ENCODE data around the gene HTRA2.

Gene HTRA2

DNA sequence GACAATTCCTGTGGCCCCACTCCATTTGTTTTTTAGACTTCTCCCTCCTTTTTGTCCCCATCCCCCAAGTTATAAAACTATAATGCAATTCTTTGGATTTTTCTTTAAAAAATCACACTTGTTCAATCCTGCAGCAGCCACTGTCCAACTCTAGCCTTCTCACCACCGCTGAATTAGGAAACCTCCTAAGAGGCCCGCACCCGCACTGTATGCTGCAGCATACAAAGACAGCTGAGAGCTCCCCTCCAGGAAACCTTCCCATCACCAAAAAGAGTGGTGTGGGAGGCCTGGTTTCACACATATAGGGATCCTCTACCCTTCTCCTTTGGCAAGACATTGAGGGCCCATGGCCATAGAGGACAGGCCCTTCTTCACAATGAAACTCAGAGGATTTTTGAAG is 25.1 kb upstream of the HTRA2 start:
- ATAC-seq, result no peak
- TF ChIP-seq ZFP30 (CRISPR knock-in tag; IDR thresholded peaks at IDR 0.05) (no peak), TCF4 (CRISPR knock-in tag; IDR thresholded peaks at IDR 0.05; ENCODE audit: borderline replicate concordance) (no peak), ISL1 (CRISPR knock-in tag; IDR thresholded peaks at IDR 0.05) (no peak), ZFP3 (CRISPR knock-in tag; IDR thresholded peaks at IDR 0.05) (no peak), ESRRG (CRISPR knock-in tag; IDR thresholded peaks at IDR 0.05) (no peak), ZNF565 (CRISPR knock-in tag; conservative IDR thresholded peaks at IDR 0.05; ENCODE audit: low read depth) (no peak)

DNA sequence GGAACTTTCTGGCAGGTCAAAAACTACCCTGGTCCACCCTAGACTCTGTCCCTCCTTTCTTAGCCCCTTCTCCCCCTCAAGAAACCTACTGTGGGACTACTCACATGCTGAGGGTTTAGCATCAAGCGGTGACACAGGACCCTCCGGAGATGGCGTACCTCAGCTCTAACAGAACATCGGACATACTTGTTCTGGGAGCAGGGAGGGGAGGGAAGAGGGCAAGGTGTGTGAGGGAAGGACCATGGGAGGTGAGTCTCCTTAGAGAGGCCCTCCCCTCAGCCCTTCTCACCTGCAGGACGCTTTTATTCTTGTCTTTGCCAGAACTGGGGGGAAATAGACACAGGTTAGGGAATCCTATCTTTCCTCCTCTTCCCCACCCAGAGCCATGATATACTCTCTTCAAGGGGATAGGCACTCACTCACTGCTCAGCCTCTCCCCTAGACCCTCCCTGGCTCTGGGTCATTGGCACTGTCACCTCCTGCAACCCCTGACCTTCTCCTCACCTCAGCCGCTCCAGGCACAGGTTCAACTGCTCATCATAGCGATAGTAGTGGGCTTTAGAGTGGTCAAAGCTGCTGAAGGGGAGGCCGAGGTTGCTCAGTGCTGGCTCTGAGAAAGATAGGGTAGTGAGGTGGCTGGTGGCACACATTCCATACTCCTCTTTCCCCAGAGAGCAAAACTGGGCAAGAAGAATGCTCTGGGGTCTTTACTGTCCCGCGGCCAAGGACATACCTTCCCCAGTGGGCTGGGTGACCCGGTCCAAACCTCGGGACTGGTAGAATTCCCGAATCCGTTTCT is 24.1 kb upstream of the HTRA2 start:
- ATAC-seq, result no peak
- no peak for TF ChIP-seq SNAI2 (CRISPR knock-in tag; IDR thresholded peaks at IDR 0.05)
- no peak for TF ChIP-seq GLIS3 (CRISPR knock-in tag; IDR thresholded peaks at IDR 0.05)
- no peak for TF ChIP-seq ZC3H10 (CRISPR knock-in tag; IDR thresholded peaks at IDR 0.05)
- no peak for TF ChIP-seq ZNF565 (CRISPR knock-in tag; conservative IDR thresholded peaks at IDR 0.05; ENCODE audit: low read depth)
- no peak for TF ChIP-seq ZFP30 (CRISPR knock-in tag; IDR thresholded peaks at IDR 0.05)
- TF ChIP-seq RARB (CRISPR knock-in tag; IDR thresholded peaks at IDR 0.05), result no peak
- TF ChIP-seq ZFP3 (CRISPR knock-in tag; IDR thresholded peaks at IDR 0.05), result no peak
- TF ChIP-seq ESRRG (CRISPR knock-in tag; IDR thresholded peaks at IDR 0.05), result no peak
- TF ChIP-seq, protein P1, sequence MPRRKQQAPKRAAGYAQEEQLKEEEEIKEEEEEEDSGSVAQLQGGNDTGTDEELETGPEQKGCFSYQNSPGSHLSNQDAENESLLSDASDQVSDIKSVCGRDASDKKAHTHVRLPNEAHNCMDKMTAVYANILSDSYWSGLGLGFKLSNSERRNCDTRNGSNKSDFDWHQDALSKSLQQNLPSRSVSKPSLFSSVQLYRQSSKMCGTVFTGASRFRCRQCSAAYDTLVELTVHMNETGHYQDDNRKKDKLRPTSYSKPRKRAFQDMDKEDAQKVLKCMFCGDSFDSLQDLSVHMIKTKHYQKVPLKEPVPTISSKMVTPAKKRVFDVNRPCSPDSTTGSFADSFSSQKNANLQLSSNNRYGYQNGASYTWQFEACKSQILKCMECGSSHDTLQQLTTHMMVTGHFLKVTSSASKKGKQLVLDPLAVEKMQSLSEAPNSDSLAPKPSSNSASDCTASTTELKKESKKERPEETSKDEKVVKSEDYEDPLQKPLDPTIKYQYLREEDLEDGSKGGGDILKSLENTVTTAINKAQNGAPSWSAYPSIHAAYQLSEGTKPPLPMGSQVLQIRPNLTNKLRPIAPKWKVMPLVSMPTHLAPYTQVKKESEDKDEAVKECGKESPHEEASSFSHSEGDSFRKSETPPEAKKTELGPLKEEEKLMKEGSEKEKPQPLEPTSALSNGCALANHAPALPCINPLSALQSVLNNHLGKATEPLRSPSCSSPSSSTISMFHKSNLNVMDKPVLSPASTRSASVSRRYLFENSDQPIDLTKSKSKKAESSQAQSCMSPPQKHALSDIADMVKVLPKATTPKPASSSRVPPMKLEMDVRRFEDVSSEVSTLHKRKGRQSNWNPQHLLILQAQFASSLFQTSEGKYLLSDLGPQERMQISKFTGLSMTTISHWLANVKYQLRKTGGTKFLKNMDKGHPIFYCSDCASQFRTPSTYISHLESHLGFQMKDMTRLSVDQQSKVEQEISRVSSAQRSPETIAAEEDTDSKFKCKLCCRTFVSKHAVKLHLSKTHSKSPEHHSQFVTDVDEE (CRISPR knock-in tag; IDR thresholded peaks at IDR 0.05), result no peak
- TF ChIP-seq PPARA (CRISPR knock-in tag; IDR thresholded peaks at IDR 0.05; ENCODE audit: borderline replicate concordance), result no peak
- TF ChIP-seq, protein P2, sequence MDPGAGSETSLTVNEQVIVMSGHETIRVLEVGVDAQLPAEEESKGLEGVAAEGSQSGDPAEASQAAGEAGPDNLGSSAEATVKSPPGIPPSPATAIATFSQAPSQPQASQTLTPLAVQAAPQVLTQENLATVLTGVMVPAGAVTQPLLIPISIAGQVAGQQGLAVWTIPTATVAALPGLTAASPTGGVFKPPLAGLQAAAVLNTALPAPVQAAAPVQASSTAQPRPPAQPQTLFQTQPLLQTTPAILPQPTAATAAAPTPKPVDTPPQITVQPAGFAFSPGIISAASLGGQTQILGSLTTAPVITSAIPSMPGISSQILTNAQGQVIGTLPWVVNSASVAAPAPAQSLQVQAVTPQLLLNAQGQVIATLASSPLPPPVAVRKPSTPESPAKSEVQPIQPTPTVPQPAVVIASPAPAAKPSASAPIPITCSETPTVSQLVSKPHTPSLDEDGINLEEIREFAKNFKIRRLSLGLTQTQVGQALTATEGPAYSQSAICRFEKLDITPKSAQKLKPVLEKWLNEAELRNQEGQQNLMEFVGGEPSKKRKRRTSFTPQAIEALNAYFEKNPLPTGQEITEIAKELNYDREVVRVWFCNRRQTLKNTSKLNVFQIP (CRISPR knock-in tag; IDR thresholded peaks at IDR 0.05; ENCODE audit: borderline replicate concordance, low read depth), result no peak
- TF ChIP-seq TOX (CRISPR knock-in tag; IDR thresholded peaks at IDR 0.05; ENCODE audit: borderline replicate concordance), result no peak
- no peak for TF ChIP-seq ZNF70 (CRISPR knock-in tag; IDR thresholded peaks at IDR 0.05)
- TF ChIP-seq, protein P3, sequence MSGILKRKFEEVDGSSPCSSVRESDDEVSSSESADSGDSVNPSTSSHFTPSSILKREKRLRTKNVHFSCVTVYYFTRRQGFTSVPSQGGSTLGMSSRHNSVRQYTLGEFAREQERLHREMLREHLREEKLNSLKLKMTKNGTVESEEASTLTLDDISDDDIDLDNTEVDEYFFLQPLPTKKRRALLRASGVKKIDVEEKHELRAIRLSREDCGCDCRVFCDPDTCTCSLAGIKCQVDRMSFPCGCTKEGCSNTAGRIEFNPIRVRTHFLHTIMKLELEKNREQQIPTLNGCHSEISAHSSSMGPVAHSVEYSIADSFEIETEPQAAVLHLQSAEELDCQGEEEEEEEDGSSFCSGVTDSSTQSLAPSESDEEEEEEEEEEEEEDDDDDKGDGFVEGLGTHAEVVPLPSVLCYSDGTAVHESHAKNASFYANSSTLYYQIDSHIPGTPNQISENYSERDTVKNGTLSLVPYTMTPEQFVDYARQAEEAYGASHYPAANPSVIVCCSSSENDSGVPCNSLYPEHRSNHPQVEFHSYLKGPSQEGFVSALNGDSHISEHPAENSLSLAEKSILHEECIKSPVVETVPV (CRISPR knock-in tag; IDR thresholded peaks at IDR 0.05), result no peak
- TF ChIP-seq ARNTL (CRISPR knock-in tag; IDR thresholded peaks at IDR 0.05; ENCODE audit: borderline replicate concordance, low read depth), result no peak
- TF ChIP-seq, protein P4, sequence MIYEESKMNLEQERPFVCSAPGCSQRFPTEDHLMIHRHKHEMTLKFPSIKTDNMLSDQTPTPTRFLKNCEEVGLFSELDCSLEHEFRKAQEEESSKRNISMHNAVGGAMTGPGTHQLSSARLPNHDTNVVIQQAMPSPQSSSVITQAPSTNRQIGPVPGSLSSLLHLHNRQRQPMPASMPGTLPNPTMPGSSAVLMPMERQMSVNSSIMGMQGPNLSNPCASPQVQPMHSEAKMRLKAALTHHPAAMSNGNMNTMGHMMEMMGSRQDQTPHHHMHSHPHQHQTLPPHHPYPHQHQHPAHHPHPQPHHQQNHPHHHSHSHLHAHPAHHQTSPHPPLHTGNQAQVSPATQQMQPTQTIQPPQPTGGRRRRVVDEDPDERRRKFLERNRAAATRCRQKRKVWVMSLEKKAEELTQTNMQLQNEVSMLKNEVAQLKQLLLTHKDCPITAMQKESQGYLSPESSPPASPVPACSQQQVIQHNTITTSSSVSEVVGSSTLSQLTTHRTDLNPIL (CRISPR knock-in tag; IDR thresholded peaks at IDR 0.05; ENCODE audit: low read depth), result no peak
- no peak for TF ChIP-seq BACH2 (CRISPR knock-in tag; IDR thresholded peaks at IDR 0.05; ENCODE audit: borderline replicate concordance)
- TF ChIP-seq TCF4 (CRISPR knock-in tag; IDR thresholded peaks at IDR 0.05; ENCODE audit: borderline replicate concordance), result no peak

DNA sequence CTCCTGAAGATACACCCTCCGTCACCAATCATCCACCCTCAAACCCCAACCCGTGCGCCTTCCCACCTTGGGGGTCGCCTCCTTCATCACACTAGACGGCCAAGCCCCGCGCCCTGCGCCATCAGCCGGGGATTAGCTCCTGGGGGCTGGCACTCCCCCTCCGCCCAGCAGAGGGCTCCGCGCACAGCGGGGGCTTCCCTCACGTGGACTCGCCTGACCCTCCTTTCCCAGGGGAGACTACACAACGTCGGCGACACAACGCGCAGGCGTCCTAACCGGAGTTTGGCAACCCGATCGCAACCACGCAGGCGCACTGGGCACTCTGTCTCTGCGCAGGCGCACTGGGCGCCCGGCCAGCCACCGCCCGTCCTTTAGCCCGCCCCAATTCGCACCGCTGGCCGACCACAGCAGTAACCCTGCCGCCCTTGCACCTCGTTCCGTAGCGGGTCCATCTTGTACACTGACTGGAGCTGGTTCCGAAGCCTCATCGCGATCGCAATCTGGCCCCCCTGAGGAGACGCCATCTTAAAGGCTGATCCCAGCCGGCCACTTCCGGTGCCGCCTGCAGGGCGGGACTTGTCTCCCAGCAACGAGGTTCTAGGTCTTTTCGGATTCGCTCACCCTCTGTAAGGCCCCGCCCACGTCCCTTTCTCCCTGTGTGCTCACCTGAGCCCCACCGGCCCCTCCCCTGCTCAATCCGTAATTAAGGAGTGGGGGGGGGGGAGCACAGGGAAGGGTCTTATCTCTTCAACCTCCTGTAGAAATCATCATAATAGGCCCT is 22.4 kb upstream of the HTRA2 start, which contains the start of gene PCGF1:
PCGF1 (minus strand) TSS at position 551 of the 781 bp plus-strand sequence; CDS start at position 524, 27 bp downstream.
- peak; percentile 93 for ATAC-seq
- TF ChIP-seq, protein P1 (CRISPR knock-in tag; IDR thresholded peaks at IDR 0.05), result no peak
- TF ChIP-seq ARNTL (CRISPR knock-in tag; IDR thresholded peaks at IDR 0.05; ENCODE audit: borderline replicate concordance, low read depth), result peak; percentile 92

All from SK-N-SH treated with all-trans-retinoic acid at 6 μM for 48 hours (cell line).